Activated CD4-positive, alpha-beta T cell treated with anti-CD3 and anti-CD28 coated beads, Interleukin-2, Interleukin-4, amounts not matched to agents 100 ng/mL and 50 ng/mL, durations not matched to agents 16 hours and 8 hours (primary cell): ENCODE data around the gene CCDC194.

Experiments
- DNase-seq: peaks from one replicate; pipeline ENCODE4 v3.0.0-alpha.2; 2020; ENCODE audit warnings: low spot score

Gene CCDC194

GRCh38 chr19:17393914-17394313 is at the start of gene CCDC194:
TSS of gene CCDC194 (minus strand) at chr19:17394196. CDS start at chr19:17394158, 38 bp downstream.
- DNase-seq = no peak

GRCh38 chr19:17441241-17442021 is 47.4 kb upstream of the CCDC194 start:
- peak; percentile 26 for DNase-seq

GRCh38 chr19:17436874-17437267 is 42.9 kb upstream of the CCDC194 start:
- DNase-seq = no peak

GRCh38 chr19:17436094-17436873 is 42.3 kb upstream of the CCDC194 start:
- DNase-seq = no peak

GRCh38 chr19:17435218-17435617 is 41.2 kb upstream of the CCDC194 start:
- no peak for DNase-seq

- no peak for DNase-seq
Measured at GRCh38 chr19:17431417-17431816, 37.4 kb upstream of the CCDC194 start.

GRCh38 chr19:17429641-17430113 is 35.7 kb upstream of the CCDC194 start:
- DNase-seq = no peak

- DNase-seq = peak; percentile 41
Measured at GRCh38 chr19:17424743-17425365, 30.9 kb upstream of the CCDC194 start.

- no peak for DNase-seq
Measured at GRCh38 chr19:17423429-17424208, 29.6 kb upstream of the CCDC194 start.

GRCh38 chr19:17421942-17422341 is 27.9 kb upstream of the CCDC194 start:
- DNase-seq = no peak

GRCh38 chr19:17420475-17420924 is 26.5 kb upstream of the CCDC194 start:
- DNase-seq = peak; percentile 32

GRCh38 chr19:17419621-17420474 is 25.9 kb upstream of the CCDC194 start, which contains the start of gene MVB12A:
TSS of gene MVB12A (plus strand) at chr19:17420047. CDS start at chr19:17420136, 89 bp downstream.
- DNase-seq = peak; percentile 98

GRCh38 chr19:17419154-17419620 is 25.2 kb upstream of the CCDC194 start:
- no peak for DNase-seq

- no peak for DNase-seq
Measured at GRCh38 chr19:17418710-17419109, 24.7 kb upstream of the CCDC194 start.

- DNase-seq = no peak
Measured at GRCh38 chr19:17415121-17415520, 21.1 kb upstream of the CCDC194 start.

GRCh38 chr19:17414097-17414496 is 20.1 kb upstream of the CCDC194 start:
- no peak for DNase-seq

GRCh38 chr19:17411801-17412200 is 17.8 kb upstream of the CCDC194 start:
- no peak for DNase-seq

GRCh38 chr19:17409990-17410389 is 16.0 kb upstream of the CCDC194 start:
- no peak for DNase-seq

GRCh38 chr19:17406887-17407196 is 12.8 kb upstream of the CCDC194 start:
- DNase-seq = peak; percentile 17

GRCh38 chr19:17406046-17406886 is 12.3 kb upstream of the CCDC194 start:
- peak; percentile 63 for DNase-seq
